H1 (cell line): ENCODE data around the gene LRP8. TPM values are rescaled to one million over a fixed set of nuclear protein-coding genes. Genes with fewer than 3 reads are reported as not detected.
A peak's percentile ranks its signal among the peaks of the same experiment; 100 is the strongest.

ENCODE experiments used
- BRCA1 ChIP-seq: IDR thresholded peaks from 2 replicates; pipeline ENCODE4 v1.6.1; 2012; ENCODE audit warnings: low read depth, low read length, improper control_type of control experiment
- CHD2 ChIP-seq: IDR thresholded peaks from 2 replicates; pipeline ENCODE4 v1.6.1; 2012; ENCODE audit warnings: low read length, improper control_type of control experiment
- CREB1 ChIP-seq: IDR thresholded peaks from 2 replicates; pipeline ENCODE4 v1.6.1; 2012; ENCODE audit warnings: inconsistent platforms
- CTBP2 ChIP-seq: IDR thresholded peaks from 2 replicates; pipeline ENCODE4 v1.7.0; 2011; ENCODE audit warnings: borderline replicate concordance, mild to moderate bottlenecking, moderate library complexity, mixed read lengths, low read length; ENCODE audit not compliant: insufficient read depth, insufficient read length
- CTCF ChIP-seq, 3 experiments: IDR thresholded peaks; 1 replicate in 2 of 3; 2 replicates in 1 of 3; pipeline versions ENCODE4 v1.5.1 to v1.6.1; 2011; ENCODE audit warnings: low read length in 3 of 3, mild to moderate bottlenecking in 3 of 3, inconsistent platforms in 2 of 3, low read depth in 1 of 3, moderate library complexity in 1 of 3; ENCODE audit not compliant: insufficient read depth in 1 of 3; ENCODE audit errors: control extremely low read depth in 1 of 3
- EGR1 ChIP-seq: IDR thresholded peaks from 2 replicates; pipeline ENCODE4 v1.6.1; 2011; ENCODE audit warnings: low read depth, low read length, borderline replicate concordance
- FOSL1 ChIP-seq: IDR thresholded peaks from 2 replicates; pipeline ENCODE4 v1.6.1; 2011; ENCODE audit warnings: mild to moderate bottlenecking, low read depth, low read length, moderate library complexity; ENCODE audit not compliant: insufficient read depth
- GABPA ChIP-seq: IDR thresholded peaks from 2 replicates; pipeline ENCODE4 v1.6.1; 2011; ENCODE audit warnings: mild to moderate bottlenecking, low read length, moderate library complexity, borderline replicate concordance; ENCODE audit not compliant: insufficient read depth
- GTF2F1 ChIP-seq: IDR thresholded peaks from 2 replicates; pipeline ENCODE4 v1.6.1; 2012; ENCODE audit warnings: low read depth, low read length, improper control_type of control experiment, borderline replicate concordance
- HDAC6 ChIP-seq: IDR thresholded peaks from one replicate; pipeline ENCODE4 v1.7.1; 2012; ENCODE audit warnings: low read depth, mild to moderate bottlenecking, inconsistent platforms, low read length, moderate library complexity
- KDM4A ChIP-seq: IDR thresholded peaks from one replicate; pipeline ENCODE4 v1.7.1; 2012; ENCODE audit warnings: low read depth, mild to moderate bottlenecking, moderate library complexity, low read length, inconsistent platforms; ENCODE audit not compliant: severe bottlenecking
- POU5F1 ChIP-seq: IDR thresholded peaks from 2 replicates; pipeline ENCODE4 v1.6.1; 2011; ENCODE audit warnings: low read depth, mild to moderate bottlenecking, low read length, moderate library complexity
- RAD21 ChIP-seq, 2 experiments: IDR thresholded peaks in 1 of 2; conservative IDR thresholded peaks in 1 of 2; 2 replicates each; pipeline ENCODE4 v1.6.1; 2011; ENCODE audit warnings: low read depth in 2 of 2, low read length in 2 of 2, improper control_type of control experiment in 1 of 2, inconsistent platforms in 1 of 2, mild to moderate bottlenecking in 1 of 2, moderate library complexity in 1 of 2
- SP1 ChIP-seq: IDR thresholded peaks from 2 replicates; pipeline ENCODE4 v1.6.1; 2011; ENCODE audit warnings: low read depth, low read length
- SP4 ChIP-seq: IDR thresholded peaks from 2 replicates; pipeline ENCODE4 v1.6.1; 2012; ENCODE audit warnings: low read length, inconsistent platforms
- SRF ChIP-seq: IDR thresholded peaks from 2 replicates; pipeline ENCODE4 v1.6.1; 2011; ENCODE audit warnings: mild to moderate bottlenecking, low read depth, low read length, moderate library complexity
- TAF1 ChIP-seq: IDR thresholded peaks from 2 replicates; pipeline ENCODE4 v1.6.1; 2011; ENCODE audit warnings: mild to moderate bottlenecking, low read depth, low read length
- TAF7 ChIP-seq: optimal IDR thresholded peaks from 2 replicates; pipeline ENCODE3; 2011; ENCODE audit warnings: low read depth, mild to moderate bottlenecking, inconsistent platforms, low read length, moderate library complexity, borderline replicate concordance
- TBP ChIP-seq: IDR thresholded peaks from 2 replicates; pipeline ENCODE4 v1.6.1; 2011; ENCODE audit warnings: low read depth, low read length, improper control_type of control experiment
- TEAD4 ChIP-seq: IDR thresholded peaks from 2 replicates; pipeline ENCODE4 v1.6.1; 2012; ENCODE audit warnings: low read depth, low read length, inconsistent platforms, mixed read lengths
- polyA plus RNA-seq, 7 experiments: library from polyadenylated mRNA; depleted of rRNA in 3 of 7; stranded (reverse) in 5 of 7; unstranded in 2 of 7; fragments of >200 nt in 5 of 7; fragments of 200-250 nt in 2 of 7; gene quantifications; 1 replicate in 5 of 7; 2 replicates in 1 of 7; 4 replicates in 1 of 7; pipeline versions ENCODE4 v1.2.1 to v1.2.3, GENCODE V29; 2011 to 2013; ENCODE audit warnings: missing spikeins in 2 of 7, mixed read lengths in 2 of 7
- total RNA-seq: library from RNA; stranded (reverse); fragmentation: NEBNext Ultra II Directional; extraction: Animal tissue kit (Norgen Biotek cat#: 25700); gene quantifications from 2 replicates; pipeline ENCODE4 v1.2.1, GENCODE V29; 2021

The LRP8 gene
- total and polyA plus RNA-seq, 2 of the 8 experiments (the other 6 are each of a cell fraction or from before 2014, with no cell fraction given), result 63.2 to 66.4 TPM

DNA sequence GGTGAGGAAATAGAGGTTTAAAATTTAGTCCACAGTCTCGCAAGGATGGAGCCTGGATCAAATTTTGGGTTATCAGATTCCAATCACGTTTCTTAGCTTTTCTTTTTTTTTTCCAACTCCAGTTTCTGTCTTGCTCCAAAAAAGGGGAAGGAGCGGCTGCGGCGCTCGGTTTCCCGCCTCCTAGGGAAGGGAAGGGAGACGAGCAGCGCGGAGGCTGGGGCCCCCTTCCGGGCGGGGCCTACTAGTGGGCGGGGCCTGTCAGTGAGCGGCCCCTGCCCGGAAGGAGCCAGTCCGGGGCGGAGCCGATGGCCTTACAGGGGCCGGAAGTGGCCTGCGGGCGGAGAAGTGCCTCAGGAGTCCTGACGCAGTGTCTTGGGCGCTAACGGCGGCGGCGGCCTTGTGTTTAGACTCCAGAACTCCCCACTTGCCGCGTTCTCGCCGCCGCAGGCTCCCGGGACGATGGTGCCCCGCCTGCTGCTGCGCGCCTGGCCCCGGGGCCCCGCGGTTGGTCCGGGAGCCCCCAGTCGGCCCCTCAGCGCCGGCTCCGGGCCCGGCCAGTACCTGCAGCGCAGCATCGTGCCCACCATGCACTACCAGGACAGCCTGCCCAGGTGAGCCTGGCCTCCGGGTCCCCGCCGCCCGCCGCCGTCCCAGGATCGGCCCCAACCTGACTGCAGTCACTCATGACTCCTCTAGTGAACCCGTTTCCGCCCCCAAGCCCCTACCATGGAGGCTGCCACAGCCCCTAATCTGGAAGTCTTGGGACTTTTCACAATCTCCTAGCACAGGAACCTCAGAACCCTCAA, 131.2 kb downstream of the LRP8 start, which contains the start of gene CPT2 (continued):
- TF ChIP-seq HDAC6 (no peak), POU5F1 (no peak), SRF (no peak), BRCA1 (no peak), TAF7 (peak; percentile 50), SP1 (peak; percentile 66; the same call in 1 of the 2 replicates), FOSL1 (no peak), GTF2F1 (no peak), KDM4A (peak; percentile 65), CTCF (IDR thresholded peaks at IDR 0.05; ENCODE audit: control extremely low read depth in 1 of 3, insufficient read depth in 1 of 3, low read depth in 1 of 3, low read length in 3 of 3) (0 out of 4 replicates have a peak, but pooled peaks of 1 of the 3 experiments have one; percentile 12), TAF1 (peak; percentile 86), SP4 (peak; percentile 67; the same call in 1 of the 2 replicates), GABPA (peak; percentile 82; the same call in 1 of the 2 replicates), CTBP2 (peak; percentile 56), CREB1 (no peak), RAD21 (IDR thresholded peaks at IDR 0.05 in 1 of 2, conservative IDR thresholded peaks at IDR 0.05 in 1 of 2; ENCODE audit: low read depth in 2 of 2, low read length in 2 of 2) (no peak), CHD2 (no peak), TEAD4 (no peak), EGR1 (peak; percentile 59), TBP (peak; percentile 69)
